A549 treated with AZD2906 at 1 μM for 4 hours (cell line): Measurements from ENCODE around the gene MSANTD7. TPM values are rescaled to one million over a fixed set of nuclear protein-coding genes. Genes with fewer than 3 reads are reported as not detected.

Experiments
- total RNA-seq: library from RNA; stranded (reverse); fragments of 200-300 nt; extraction: Qiagen RNA extraction; gene quantifications from 5 replicates; pipeline ENCODE4 v1.2.3, GENCODE V29; 2022

Gene MSANTD7
- total RNA-seq, result 10.2 to 12.5 TPM (median 10.3 TPM) in 5 replicates

GRCh38 chr10:14837757-14838581 lies at the start of gene MSANTD7, which contains the start of the genes CDNF and HSPA14:
TSS of gene MSANTD7 (plus strand) at chr10:14838306. CDS start at chr10:14842285, 3,979 bp downstream.
TSS of gene CDNF (minus strand) at chr10:14838037. CDS start at chr10:14837946, 91 bp downstream.
TSS of gene HSPA14 (plus strand) at chr10:14838306. CDS start at chr10:14838403, 97 bp downstream.

GRCh38 chr10:14878266-14879123 lies 40.4 kb downstream of the MSANTD7 start, which contains the start of gene SUV39H2:
TSS of gene SUV39H2 (plus strand) at chr10:14878866. CDS start at chr10:14878889, 23 bp downstream.

Other genes starting within 250 kb of the MSANTD7 start
- gene FAM107B, start 63.4 kb upstream of the MSANTD7 start, total RNA-seq, result 86.8 to 124 TPM (median 99.1 TPM) in 5 replicates
- gene CDNF, start 269 bp upstream of the MSANTD7 start, total RNA-seq, result 0.77 to 1.3 TPM (median 0.92 TPM) in 5 replicates
- 37.8 to 42.4 TPM (median 40.0 TPM) in 5 replicates for gene HSPA14, start within 50 bp of the MSANTD7 start, total RNA-seq
- gene SUV39H2, start 40.6 kb downstream of the MSANTD7 start, total RNA-seq, result 17.0 to 19.1 TPM (median 18.8 TPM) in 5 replicates
- 4.7 to 7.0 TPM (median 5.1 TPM) in 5 replicates for gene DCLRE1C, start 115.8 kb downstream of the MSANTD7 start, total RNA-seq
- gene MEIG1, start 121.1 kb downstream of the MSANTD7 start, total RNA-seq, result 0.43 to 0.83 TPM (median 0.63 TPM) in 5 replicates
- gene OLAH, start 205.6 kb downstream of the MSANTD7 start, total RNA-seq, result 0.92 to 1.0 TPM (median 0.94 TPM) in 5 replicates